Neural progenitor cell (in vitro differentiated cells): ENCODE data around the gene MED27. TPM values are rescaled to one million over a fixed set of nuclear protein-coding genes. Genes with fewer than 3 reads are reported as not detected.

ENCODE experiments used
- DNase-seq: peaks from one replicate; pipeline ENCODE4 v3.0.0-alpha.2; 2016; ENCODE audit warnings: low spot score
- H2AFZ ChIP-seq: fragments of 200-600 bp; sonication (generic); replicated peaks from 2 replicates; pipeline ENCODE4 v1.6.1; 2016; ENCODE audit warnings: antibody characterized with exemption
- H3F3A ChIP-seq: fragments of 200-600 bp; sonication (generic); 2 replicates; pipeline ENCODE4 v1.6.1; 2016; ENCODE audit warnings: antibody characterized with exemption, low read depth
- H3K27ac ChIP-seq: fragments of 200-600 bp; sonication (generic); 2 replicates; pipeline ENCODE4 v1.5.1; 2016; ENCODE audit warnings: mild to moderate bottlenecking
- H3K27me3 ChIP-seq: fragments of 200-600 bp; sonication (generic); 2 replicates; pipeline ENCODE4 v1.6.1; 2016; ENCODE audit warnings: mild to moderate bottlenecking, moderate library complexity
- H3K36me3 ChIP-seq: fragments of 200-600 bp; sonication (generic); 2 replicates; pipeline ENCODE4 v1.5.1; 2016
- H3K4me1 ChIP-seq: fragments of 200-600 bp; sonication (generic); 2 replicates; pipeline ENCODE4 v1.6.1; 2016; ENCODE audit warnings: mixed run types
- H3K4me2 ChIP-seq: fragments of 200-600 bp; sonication (generic); 2 replicates; pipeline ENCODE4 v1.6.1; 2016
- H3K4me3 ChIP-seq: fragments of 200-600 bp; sonication (generic); 2 replicates; pipeline ENCODE4 v1.5.1; 2016
- H3K79me2 ChIP-seq: fragments of 200-600 bp; sonication (generic); 2 replicates; pipeline ENCODE4 v1.6.1; 2016; ENCODE audit warnings: low read depth
- H3K9ac ChIP-seq: fragments of 200-600 bp; sonication (generic); 2 replicates; pipeline ENCODE4 v1.6.1; 2016
- H3K9me3 ChIP-seq: fragments of 200-600 bp; sonication (generic); 2 replicates; pipeline ENCODE4 v1.5.1; 2016; ENCODE audit warnings: low read depth
- H4K20me1 ChIP-seq: fragments of 200-600 bp; sonication (generic); 2 replicates; pipeline ENCODE4 v1.6.1; 2016; ENCODE audit warnings: low read depth
- H3K27ac Mint-ChIP-seq: 3 replicates; pipeline ENCODE4 v1.8.0; 2021; ENCODE audit warnings: mixed read lengths
- H3K27me3 Mint-ChIP-seq: 2 replicates; pipeline ENCODE4 v1.8.0; 2022; ENCODE audit warnings: low read depth, mild to moderate bottlenecking, inconsistent platforms, moderate library complexity, mixed read lengths; ENCODE audit not compliant: insufficient read depth
- H3K36me3 Mint-ChIP-seq: 3 replicates; pipeline ENCODE4 v1.8.0; 2021; ENCODE audit warnings: mixed read lengths
- H3K4me1 Mint-ChIP-seq: 3 replicates; pipeline ENCODE4 v1.8.0; 2021; ENCODE audit warnings: mixed read lengths
- H3K4me3 Mint-ChIP-seq: 3 replicates; pipeline ENCODE4 v1.8.0; 2021; ENCODE audit warnings: mild to moderate bottlenecking, moderate library complexity, mixed read lengths
- H3K9me3 Mint-ChIP-seq: 3 replicates; pipeline ENCODE4 v1.8.0; 2020; ENCODE audit warnings: mixed read lengths
- CTCF ChIP-seq: fragments of 200-600 bp; sonication (generic); IDR thresholded peaks from 2 replicates; pipeline ENCODE4 v1.5.1; 2017; ENCODE audit warnings: antibody characterized with exemption, mild to moderate bottlenecking
- EZH2 ChIP-seq: fragments of 200-600 bp; sonication (generic); IDR thresholded peaks from 2 replicates; pipeline ENCODE4 v1.6.1; 2017; ENCODE audit warnings: antibody characterized with exemption, mild to moderate bottlenecking, moderate library complexity
- EZH2phosphoT487 ChIP-seq: fragments of 200-600 bp; sonication (generic); IDR thresholded peaks from 2 replicates; pipeline ENCODE4 v1.6.1; 2017; ENCODE audit warnings: antibody characterized with exemption
- total RNA-seq: library from RNA; depleted of rRNA; stranded (reverse); fragments of >200 nt; gene quantifications from 2 replicates; pipeline ENCODE4 v1.2.3, GENCODE V29; 2015; ENCODE audit warnings: low replicate concordance

Gene MED27
- total RNA-seq, 1 donor from 2014 or later, result 15.1 TPM

GRCh38 chr9:132003319-132003704 lies 76.4 kb downstream of the MED27 start:
- Mint-ChIP-seq H3K36me3 (peaks cover 6% of the 10 kb centered on the region), H3K27ac (no peak overlapping the region), H3K9me3 (no peaks in the 10 kb centered on the region), H3K4me1 (peaks cover 31% of the 10 kb centered on the region), H3K4me3 (no peak overlapping the region), H3K27me3 (no peaks in the 10 kb centered on the region)
- Histone ChIP-seq H3K27me3 (no peaks in the 10 kb centered on the region), H3K4me2 (no peak overlapping the region), H3F3A (peaks cover 6% of the 10 kb centered on the region), H3K79me2 (no peaks in the 10 kb centered on the region), H4K20me1 (peaks cover 33% of the 10 kb centered on the region), H3K36me3 (no peaks in the 10 kb centered on the region), H3K4me3 (no peak overlapping the region), H3K4me1 (peaks cover 13% of the 10 kb centered on the region), H3K9ac (no peak overlapping the region), H3K9me3 (no peaks in the 10 kb centered on the region), H3K27ac (no peak overlapping the region), H2AFZ (no peak overlapping the region)
- TF ChIP-seq EZH2, result no peak
- DNase-seq, result no peak

- H3K4me3 ChIP-seq, result no peak overlapping the region
- H3K27me3 ChIP-seq, result no peaks in the 10 kb centered on the region
- Mint-ChIP-seq H3K9me3 (no peaks in the 10 kb centered on the region), H3K4me1 (peaks cover 31% of the 10 kb centered on the region), H3K36me3 (peaks cover 6% of the 10 kb centered on the region), H3K27me3 (no peaks in the 10 kb centered on the region), H3K27ac (no peak overlapping the region), H3K4me3 (no peak overlapping the region)
- no peak overlapping the region for H3K9ac ChIP-seq
- H4K20me1 ChIP-seq, result peaks cover 29% of the 10 kb centered on the region
- no peak overlapping the region for H2AFZ ChIP-seq
- no peaks in the 10 kb centered on the region for H3K79me2 ChIP-seq
- no peak overlapping the region for H3K4me2 ChIP-seq
- TF ChIP-seq EZH2 (no peak), CTCF (no peak)
- H3K9me3 ChIP-seq, result no peaks in the 10 kb centered on the region
- no peak for DNase-seq
- peaks cover 12% of the 10 kb centered on the region for H3K4me1 ChIP-seq
- H3F3A ChIP-seq, result peaks cover 6% of the 10 kb centered on the region
- no peaks in the 10 kb centered on the region for H3K36me3 ChIP-seq
- H3K27ac ChIP-seq, result no peak overlapping the region
Measured at GRCh38 chr9:132002643-132003318, 76.9 kb downstream of the MED27 start.

- peaks cover 17% of the 10 kb centered on the region for H4K20me1 ChIP-seq
- no peak overlapping the region for H3K4me3 Mint-ChIP-seq
Measured at GRCh38 chr9:132001567-132001966, 78.1 kb downstream of the MED27 start.

More at GRCh38 chr9:132001567-132001966, 78.1 kb downstream of the MED27 start:
- no peak overlapping the region for H2AFZ ChIP-seq
- H3K4me1 ChIP-seq, result no peaks in the 10 kb centered on the region
- H3K9me3 ChIP-seq, result no peaks in the 10 kb centered on the region
- H3K4me3 ChIP-seq, result no peak overlapping the region
- no peaks in the 10 kb centered on the region for H3K9me3 Mint-ChIP-seq
- peaks cover 28% of the 10 kb centered on the region for H3K4me1 Mint-ChIP-seq
- H3K27ac ChIP-seq, result no peak overlapping the region
- H3K4me2 ChIP-seq, result no peak overlapping the region
- no peak for DNase-seq
- H3K36me3 ChIP-seq, result no peaks in the 10 kb centered on the region
- H3K36me3 Mint-ChIP-seq, result peaks cover 7% of the 10 kb centered on the region
- H3K9ac ChIP-seq, result no peak overlapping the region
- H3K27ac Mint-ChIP-seq, result no peak overlapping the region
- H3F3A ChIP-seq, result peaks cover 6% of the 10 kb centered on the region
- no peaks in the 10 kb centered on the region for H3K27me3 Mint-ChIP-seq
- H3K79me2 ChIP-seq, result no peaks in the 10 kb centered on the region
- no peak for TF ChIP-seq EZH2phosphoT487
- TF ChIP-seq CTCF, result no peak
- no peak for TF ChIP-seq EZH2
- H3K27me3 ChIP-seq, result no peaks in the 10 kb centered on the region
